HEK293 (cell line): ENCODE results near the gene CACNA1E.

ENCODE experiments used
- CTCF ChIA-PET: fragments of 350-600 bp; formaldehyde crosslinking; extraction: SDS; loops from one replicate; lab custom pipeline; 2021; ENCODE audit warnings: antibody characterized with exemption; lab: Yijun Ruan, JAX
- POLR2A ChIA-PET: fragments of 300-600 bp; formaldehyde crosslinking; extraction: SDS; loops from one replicate; lab custom pipeline; 2020; ENCODE audit warnings: antibody characterized with exemption, inconsistent platforms; lab: Yijun Ruan, JAX
- H3K27ac ChIP-seq: fragments of 200-500 bp; sonication (Bioruptor generic); 2 replicates; pipeline ENCODE4 v1.5.1; 2014; ENCODE audit warnings: low read depth, low read length, control low read depth, inconsistent platforms; ENCODE audit errors: extremely low read depth
- H3K36me3 ChIP-seq, 2 experiments: fragments of 200-500 bp in 1 of 2; sonication (Bioruptor generic) in 1 of 2; 1 replicate in 1 of 2; 2 replicates in 1 of 2; pipeline ENCODE4 v1.5.1; 2014 to 2017; ENCODE audit warnings: inconsistent platforms in 2 of 2, low read length in 2 of 2; ENCODE audit not compliant: control insufficient read depth in 2 of 2, insufficient read depth in 1 of 2
- H3K4me1 ChIP-seq: fragments of 200-500 bp; sonication (Bioruptor generic); 2 replicates; pipeline ENCODE4 v1.5.1; 2014; ENCODE audit warnings: mild to moderate bottlenecking, low read length, inconsistent platforms; ENCODE audit not compliant: control insufficient read depth, insufficient read depth
- H3K4me3 ChIP-seq: 2 replicates; pipeline ENCODE4 v1.5.1; 2011; ENCODE audit warnings: low read depth, mild to moderate bottlenecking, control low read depth, low read length, moderate library complexity
- H3K9me3 ChIP-seq: fragments of 200-500 bp; sonication (Bioruptor generic); 2 replicates; pipeline ENCODE4 v1.5.1; 2014; ENCODE audit warnings: low read depth, low read length, inconsistent platforms; ENCODE audit not compliant: control insufficient read depth, insufficient read depth
- KLF1 ChIP-seq: fragments of 450-650 bp; formaldehyde crosslinking; IDR thresholded peaks from 2 replicates; pipeline ENCODE4 v1.5.1; 2016; ENCODE audit warnings: missing biosample characterization, missing genetic modification characterization
- MEIS1 ChIP-seq: sonication (generic); formaldehyde crosslinking; IDR thresholded peaks from 2 replicates; pipeline ENCODE4 v1.8.1; 2022; ENCODE audit warnings: missing genetic modification reagents, mild to moderate bottlenecking, borderline replicate concordance
- SCRT1 ChIP-seq: fragments of 450-650 bp; formaldehyde crosslinking; IDR thresholded peaks from 2 replicates; pipeline ENCODE4 v1.5.1; 2016; ENCODE audit warnings: missing biosample characterization, missing genetic modification characterization, borderline replicate concordance
- ZIC2 ChIP-seq: fragments of 450-650 bp; formaldehyde crosslinking; IDR thresholded peaks from 2 replicates; pipeline ENCODE4 v1.5.1; 2016; ENCODE audit warnings: missing biosample characterization, missing genetic modification characterization
- ZNF221 ChIP-seq: fragments of 450-650 bp; formaldehyde crosslinking; IDR thresholded peaks from 2 replicates; pipeline ENCODE4 v1.5.1; 2017; ENCODE audit warnings: missing biosample characterization, missing genetic modification characterization, borderline replicate concordance
- ZNF311 ChIP-seq: fragments of 450-650 bp; formaldehyde crosslinking; IDR thresholded peaks from 2 replicates; pipeline ENCODE4 v1.5.1; 2017; ENCODE audit warnings: missing biosample characterization, missing genetic modification characterization, borderline replicate concordance
- ZNF473 ChIP-seq: fragments of 450-650 bp; formaldehyde crosslinking; IDR thresholded peaks from 2 replicates; pipeline ENCODE4 v1.5.1; 2017; ENCODE audit warnings: missing biosample characterization, missing genetic modification characterization
- ZNF548 ChIP-seq: fragments of 450-650 bp; formaldehyde crosslinking; IDR thresholded peaks from 2 replicates; pipeline ENCODE4 v1.5.1; 2016; ENCODE audit warnings: missing biosample characterization, missing genetic modification characterization
- ZNF549 ChIP-seq: fragments of 450-650 bp; IDR thresholded peaks from 2 replicates; pipeline ENCODE4 v1.5.1; 2018; ENCODE audit warnings: missing biosample characterization, missing genetic modification characterization, mild to moderate bottlenecking, inconsistent platforms, moderate library complexity
- ZNF560 ChIP-seq: fragments of 450-650 bp; formaldehyde crosslinking; IDR thresholded peaks from 2 replicates; pipeline ENCODE4 v1.5.1; 2017; ENCODE audit warnings: missing biosample characterization, missing genetic modification characterization, borderline replicate concordance
- ZNF561 ChIP-seq: fragments of 450-650 bp; IDR thresholded peaks from 2 replicates; pipeline ENCODE4 v1.5.1; 2018; ENCODE audit warnings: missing biosample characterization, missing genetic modification characterization, borderline replicate concordance
- ZNF623 ChIP-seq: fragments of 450-650 bp; formaldehyde crosslinking; IDR thresholded peaks from 2 replicates; pipeline ENCODE4 v1.5.1; 2016; ENCODE audit warnings: missing biosample characterization, missing genetic modification characterization
- ZNF792 ChIP-seq: fragments of 450-650 bp; formaldehyde crosslinking; IDR thresholded peaks from 2 replicates; pipeline ENCODE4 v1.5.1; 2016; ENCODE audit warnings: missing biosample characterization, missing genetic modification characterization
- TF ChIP-seq, protein P1 (sequence below): fragments of 450-650 bp; formaldehyde crosslinking; IDR thresholded peaks from 2 replicates; pipeline ENCODE4 v1.5.1; 2016; ENCODE audit warnings: missing biosample characterization, missing genetic modification characterization, borderline replicate concordance
- TF ChIP-seq, protein P2 (sequence below): fragments of 450-650 bp; formaldehyde crosslinking; IDR thresholded peaks from 2 replicates; pipeline ENCODE4 v1.5.1; 2016; ENCODE audit warnings: missing biosample characterization, missing genetic modification characterization

CACNA1E gene

DNA sequence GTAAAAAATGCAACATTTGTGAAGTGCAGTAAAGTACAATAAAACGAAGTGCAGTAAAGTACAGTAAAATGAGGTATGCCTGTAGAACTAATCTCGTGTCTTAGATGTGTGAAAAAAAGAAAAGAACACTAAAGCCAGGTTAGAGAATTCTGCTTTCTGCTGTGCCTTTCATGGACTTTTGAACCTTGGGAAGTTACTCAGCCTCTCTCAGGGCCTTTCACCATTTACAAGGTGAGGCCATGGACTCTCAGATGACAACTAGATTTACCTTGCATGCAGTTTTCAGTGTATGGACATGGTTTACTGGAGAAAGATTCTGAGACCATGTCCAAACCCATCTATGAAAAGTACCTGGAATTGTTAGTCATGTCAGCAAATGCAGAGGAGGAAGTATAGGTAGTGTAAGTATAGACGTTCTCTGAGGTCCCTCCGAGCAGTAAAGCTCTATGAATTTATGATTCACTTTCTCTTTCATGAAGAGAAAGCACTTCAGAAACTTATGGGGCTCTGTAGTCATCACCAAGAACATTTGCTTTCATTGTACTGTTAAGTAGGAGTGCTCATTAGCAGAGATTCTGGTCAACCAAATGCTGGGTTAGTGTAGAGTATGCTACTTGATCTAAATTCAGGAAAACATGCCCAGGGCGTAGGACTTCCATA is 143.1 kb downstream of the CACNA1E start (continued):
- TF ChIP-seq, protein P1, sequence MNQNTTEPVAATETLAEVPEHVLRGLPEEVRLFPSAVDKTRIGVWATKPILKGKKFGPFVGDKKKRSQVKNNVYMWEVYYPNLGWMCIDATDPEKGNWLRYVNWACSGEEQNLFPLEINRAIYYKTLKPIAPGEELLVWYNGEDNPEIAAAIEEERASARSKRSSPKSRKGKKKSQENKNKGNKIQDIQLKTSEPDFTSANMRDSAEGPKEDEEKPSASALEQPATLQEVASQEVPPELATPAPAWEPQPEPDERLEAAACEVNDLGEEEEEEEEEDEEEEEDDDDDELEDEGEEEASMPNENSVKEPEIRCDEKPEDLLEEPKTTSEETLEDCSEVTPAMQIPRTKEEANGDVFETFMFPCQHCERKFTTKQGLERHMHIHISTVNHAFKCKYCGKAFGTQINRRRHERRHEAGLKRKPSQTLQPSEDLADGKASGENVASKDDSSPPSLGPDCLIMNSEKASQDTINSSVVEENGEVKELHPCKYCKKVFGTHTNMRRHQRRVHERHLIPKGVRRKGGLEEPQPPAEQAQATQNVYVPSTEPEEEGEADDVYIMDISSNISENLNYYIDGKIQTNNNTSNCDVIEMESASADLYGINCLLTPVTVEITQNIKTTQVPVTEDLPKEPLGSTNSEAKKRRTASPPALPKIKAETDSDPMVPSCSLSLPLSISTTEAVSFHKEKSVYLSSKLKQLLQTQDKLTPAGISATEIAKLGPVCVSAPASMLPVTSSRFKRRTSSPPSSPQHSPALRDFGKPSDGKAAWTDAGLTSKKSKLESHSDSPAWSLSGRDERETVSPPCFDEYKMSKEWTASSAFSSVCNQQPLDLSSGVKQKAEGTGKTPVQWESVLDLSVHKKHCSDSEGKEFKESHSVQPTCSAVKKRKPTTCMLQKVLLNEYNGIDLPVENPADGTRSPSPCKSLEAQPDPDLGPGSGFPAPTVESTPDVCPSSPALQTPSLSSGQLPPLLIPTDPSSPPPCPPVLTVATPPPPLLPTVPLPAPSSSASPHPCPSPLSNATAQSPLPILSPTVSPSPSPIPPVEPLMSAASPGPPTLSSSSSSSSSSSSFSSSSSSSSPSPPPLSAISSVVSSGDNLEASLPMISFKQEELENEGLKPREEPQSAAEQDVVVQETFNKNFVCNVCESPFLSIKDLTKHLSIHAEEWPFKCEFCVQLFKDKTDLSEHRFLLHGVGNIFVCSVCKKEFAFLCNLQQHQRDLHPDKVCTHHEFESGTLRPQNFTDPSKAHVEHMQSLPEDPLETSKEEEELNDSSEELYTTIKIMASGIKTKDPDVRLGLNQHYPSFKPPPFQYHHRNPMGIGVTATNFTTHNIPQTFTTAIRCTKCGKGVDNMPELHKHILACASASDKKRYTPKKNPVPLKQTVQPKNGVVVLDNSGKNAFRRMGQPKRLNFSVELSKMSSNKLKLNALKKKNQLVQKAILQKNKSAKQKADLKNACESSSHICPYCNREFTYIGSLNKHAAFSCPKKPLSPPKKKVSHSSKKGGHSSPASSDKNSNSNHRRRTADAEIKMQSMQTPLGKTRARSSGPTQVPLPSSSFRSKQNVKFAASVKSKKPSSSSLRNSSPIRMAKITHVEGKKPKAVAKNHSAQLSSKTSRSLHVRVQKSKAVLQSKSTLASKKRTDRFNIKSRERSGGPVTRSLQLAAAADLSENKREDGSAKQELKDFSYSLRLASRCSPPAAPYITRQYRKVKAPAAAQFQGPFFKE (tag by site-specific recombination): no peak
- no peak for TF ChIP-seq ZNF792 (tag by site-specific recombination)

DNA sequence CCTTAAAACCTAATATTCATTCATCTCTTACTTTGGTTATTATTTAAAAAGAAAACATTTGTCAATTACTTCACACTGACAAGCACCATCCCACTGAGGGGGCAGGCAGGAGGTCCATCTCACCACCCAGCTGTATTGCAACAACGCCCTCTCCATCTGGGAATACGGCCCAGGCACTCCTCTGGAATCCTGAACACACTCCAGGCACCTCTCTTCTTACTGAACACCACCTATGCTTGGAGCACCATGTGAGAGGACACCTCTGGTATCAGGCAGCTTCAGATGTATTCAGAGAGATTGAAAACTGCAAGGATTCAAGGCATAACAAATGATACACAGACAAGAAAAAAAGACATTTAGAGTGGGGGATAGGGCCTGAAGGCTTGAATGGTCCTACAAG is 147.1 kb downstream of the CACNA1E start:
- no peak for TF ChIP-seq ZNF549 (tag by site-specific recombination)
- TF ChIP-seq KLF1 (tag by site-specific recombination): no peak
- no peak for TF ChIP-seq ZNF221
- TF ChIP-seq ZNF560 (tag by site-specific recombination): no peak
- no peak for TF ChIP-seq ZNF623
- no peak for TF ChIP-seq ZNF311 (tag by site-specific recombination)
- TF ChIP-seq ZNF561 (tag by site-specific recombination): no peak
- TF ChIP-seq, all 188 proteins: peak for 0
- Histone ChIP-seq H3K27ac (no peak overlapping the region), H3K4me3 (no peak overlapping the region), H3K36me3 (no peaks in the 10 kb centered on the region), H3K4me1 (no peaks in the 10 kb centered on the region), H3K9me3 (no peaks in the 10 kb centered on the region)
- ChIA-PET POLR2A (no interaction called here), CTCF (no interaction called here)

DNA sequence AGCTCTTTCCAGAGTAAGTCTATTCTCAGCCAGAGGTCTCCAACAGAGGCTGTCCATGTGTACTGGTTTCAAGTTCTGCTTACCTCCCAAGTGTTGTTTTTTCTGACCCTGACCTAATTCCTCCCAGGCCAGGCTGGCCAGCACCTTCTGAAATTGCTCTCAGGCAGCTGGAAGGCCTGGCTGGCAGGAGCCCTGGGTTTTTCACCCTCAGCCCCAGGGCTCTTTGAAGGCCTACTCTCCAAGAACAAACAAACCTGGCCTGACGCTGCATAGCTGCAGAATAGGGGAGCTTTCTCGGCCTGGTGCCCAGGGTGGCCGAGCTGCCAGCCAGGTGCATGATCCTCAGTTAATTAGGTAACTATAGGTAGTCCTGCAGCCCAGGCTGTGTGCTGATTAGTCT is 147.5 kb downstream of the CACNA1E start:
- no peaks in the 10 kb centered on the region for H3K9me3 ChIP-seq
- TF ChIP-seq ZNF548 (tag by site-specific recombination) (no peak), SCRT1 (tag by site-specific recombination) (no peak), MEIS1 (CRISPR knock-in tag) (no peak), ZIC2 (tag by site-specific recombination) (no peak), ZNF473 (tag by site-specific recombination) (no peak)
- TF ChIP-seq, protein P2, sequence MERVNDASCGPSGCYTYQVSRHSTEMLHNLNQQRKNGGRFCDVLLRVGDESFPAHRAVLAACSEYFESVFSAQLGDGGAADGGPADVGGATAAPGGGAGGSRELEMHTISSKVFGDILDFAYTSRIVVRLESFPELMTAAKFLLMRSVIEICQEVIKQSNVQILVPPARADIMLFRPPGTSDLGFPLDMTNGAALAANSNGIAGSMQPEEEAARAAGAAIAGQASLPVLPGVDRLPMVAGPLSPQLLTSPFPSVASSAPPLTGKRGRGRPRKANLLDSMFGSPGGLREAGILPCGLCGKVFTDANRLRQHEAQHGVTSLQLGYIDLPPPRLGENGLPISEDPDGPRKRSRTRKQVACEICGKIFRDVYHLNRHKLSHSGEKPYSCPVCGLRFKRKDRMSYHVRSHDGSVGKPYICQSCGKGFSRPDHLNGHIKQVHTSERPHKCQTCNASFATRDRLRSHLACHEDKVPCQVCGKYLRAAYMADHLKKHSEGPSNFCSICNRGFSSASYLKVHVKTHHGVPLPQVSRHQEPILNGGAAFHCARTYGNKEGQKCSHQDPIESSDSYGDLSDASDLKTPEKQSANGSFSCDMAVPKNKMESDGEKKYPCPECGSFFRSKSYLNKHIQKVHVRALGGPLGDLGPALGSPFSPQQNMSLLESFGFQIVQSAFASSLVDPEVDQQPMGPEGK (tag by site-specific recombination): no peak
- TF ChIP-seq, all 188 proteins: peak for 0
- H3K27ac ChIP-seq: no peak overlapping the region
- no peaks in the 10 kb centered on the region for H3K4me1 ChIP-seq
- ChIA-PET CTCF (no interaction called here), POLR2A (no interaction called here)
- H3K36me3 ChIP-seq: no peaks in the 10 kb centered on the region
- H3K4me3 ChIP-seq: no peak overlapping the region
